NCI-H1436 (cell line): Measurements from ENCODE around the gene KCTD19.

Experiments used
- DNase-seq: peaks from one replicate; lab custom pipeline; 2025; lab: John Stamatoyannopoulos, UW

Gene KCTD19

GRCh38 chr16:67317853-67318252 lies 8.7 kb downstream of the KCTD19 start:
- no peak for DNase-seq

DNA sequence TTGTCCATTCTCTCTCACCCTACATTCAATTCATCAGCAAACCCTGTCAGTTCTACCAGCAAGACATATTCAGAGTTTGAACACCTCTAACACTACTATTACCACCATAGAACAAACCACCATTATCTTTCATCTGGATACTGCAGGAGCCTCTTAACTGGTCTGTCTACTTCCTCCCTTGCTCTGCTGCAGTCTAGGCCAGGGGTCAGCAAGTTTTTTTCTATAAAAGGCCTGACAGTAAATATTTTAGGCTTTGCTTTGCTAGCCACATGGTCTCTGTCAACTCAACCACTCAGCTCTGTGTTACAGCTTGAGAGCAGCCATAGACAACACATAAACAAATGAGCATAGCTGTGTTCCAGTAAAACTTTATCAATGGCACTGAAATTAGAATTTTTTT lies 13.8 kb downstream of the KCTD19 start:
- no peak for DNase-seq

- no peak for DNase-seq
Measured at GRCh38 chr16:67311607-67312488, 14.7 kb downstream of the KCTD19 start.

DNA sequence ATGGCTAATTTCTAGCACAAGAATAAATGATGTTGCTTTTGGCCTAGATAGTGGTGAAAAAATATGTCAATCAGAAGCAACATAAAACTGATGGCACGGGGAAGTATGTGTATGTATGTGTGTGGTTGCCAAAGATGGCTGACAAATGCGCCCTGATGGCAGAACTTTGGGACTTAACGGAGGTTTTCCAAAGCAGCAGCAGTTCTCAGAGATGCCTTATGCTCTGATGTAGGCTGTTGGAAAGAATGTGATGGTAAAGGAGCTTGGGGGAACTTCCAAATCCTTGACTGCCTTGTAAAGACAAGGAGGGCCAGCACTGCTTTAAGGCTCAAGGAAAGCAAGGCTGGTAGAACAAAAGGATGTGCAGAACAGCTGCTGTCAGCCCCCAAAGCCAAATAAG lies 16.0 kb downstream of the KCTD19 start:
- no peak for DNase-seq

GRCh38 chr16:67305216-67306071 lies 21.1 kb downstream of the KCTD19 start:
- DNase-seq, result no peak

GRCh38 chr16:67304020-67304419 lies 22.5 kb downstream of the KCTD19 start:
- no peak for DNase-seq

DNA sequence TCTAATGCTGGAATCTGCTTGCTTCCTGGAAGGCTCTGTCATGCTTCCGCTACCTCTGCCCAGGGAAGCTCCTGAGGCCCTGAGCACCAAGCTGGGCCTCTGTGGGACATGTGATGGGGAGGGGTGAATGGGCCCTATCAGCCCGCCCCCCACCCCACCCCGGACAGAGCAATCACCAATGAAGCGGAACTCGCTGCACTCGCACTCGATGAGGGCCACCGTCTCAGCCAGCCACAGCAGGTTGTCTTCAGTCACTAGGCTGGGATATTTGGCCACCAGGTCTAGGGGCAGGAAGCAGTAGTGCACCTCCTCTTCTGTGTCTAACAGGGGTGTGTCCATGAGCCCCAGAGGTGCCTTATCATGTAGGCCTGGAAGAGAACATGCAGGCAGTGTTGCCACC lies 23.6 kb downstream of the KCTD19 start:
- no peak for DNase-seq

- DNase-seq, result no peak
Measured at GRCh38 chr16:67302076-67302475, 24.5 kb downstream of the KCTD19 start.

- no peak for DNase-seq
Measured at GRCh38 chr16:67301080-67301782, 25.3 kb downstream of the KCTD19 start.

DNA sequence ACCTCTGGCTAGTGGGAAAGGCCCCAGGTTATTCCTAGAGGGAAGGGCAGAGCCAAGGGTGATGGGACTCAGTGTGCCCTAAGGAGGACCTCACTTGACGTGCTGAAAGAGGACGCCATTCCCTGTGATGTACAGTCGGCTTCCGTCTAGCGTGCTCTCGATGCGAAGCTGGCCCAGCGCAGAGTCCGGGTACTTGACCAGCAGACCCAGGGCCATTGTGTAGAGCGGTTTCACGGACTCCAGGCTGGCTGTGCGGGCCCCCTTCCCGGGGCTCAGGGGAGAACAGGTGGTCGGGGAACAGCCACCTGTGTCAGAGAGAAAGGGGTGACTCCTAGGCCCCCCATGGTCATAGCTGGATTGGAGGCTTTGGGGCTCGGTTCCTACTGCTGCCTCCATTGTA lies 27.3 kb downstream of the KCTD19 start:
- no peak for DNase-seq

GRCh38 chr16:67298277-67298676 lies 28.3 kb downstream of the KCTD19 start:
- DNase-seq, result no peak

- no peak for DNase-seq
Measured at GRCh38 chr16:67296420-67296819, 30.1 kb downstream of the KCTD19 start.

- DNase-seq, result no peak
Measured at GRCh38 chr16:67294938-67295361, 31.6 kb downstream of the KCTD19 start.

DNA sequence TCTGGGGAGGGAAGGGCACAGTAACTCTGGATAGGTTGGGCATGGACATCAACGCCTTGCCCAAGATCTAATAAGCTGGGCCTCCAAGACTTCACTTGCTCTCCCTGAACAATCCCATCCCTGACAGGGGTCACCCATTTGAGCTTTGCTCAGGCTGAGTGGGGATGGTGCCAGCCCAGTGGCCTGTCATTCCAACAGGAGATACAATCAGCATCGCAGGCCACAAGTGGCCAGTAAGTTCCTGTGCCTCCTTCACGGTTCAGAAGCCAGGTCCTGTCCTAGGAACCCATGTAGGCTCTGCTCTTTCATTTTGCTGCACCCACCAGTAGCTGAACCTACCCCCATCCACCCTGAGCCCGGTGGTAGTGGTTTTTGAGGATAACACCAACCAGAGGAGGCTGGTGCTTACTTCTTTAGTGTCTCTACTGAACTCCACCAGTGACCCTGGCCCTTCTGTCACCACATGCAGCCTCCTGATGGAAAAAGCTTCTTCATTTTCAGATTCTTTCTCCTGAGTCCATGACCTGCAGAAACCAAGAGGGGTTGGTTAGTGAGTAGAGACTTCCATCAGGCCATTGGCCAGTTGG lies 32.3 kb downstream of the KCTD19 start:
- no peak for DNase-seq

GRCh38 chr16:67291461-67291860 lies 35.1 kb downstream of the KCTD19 start:
- DNase-seq, result no peak

DNA sequence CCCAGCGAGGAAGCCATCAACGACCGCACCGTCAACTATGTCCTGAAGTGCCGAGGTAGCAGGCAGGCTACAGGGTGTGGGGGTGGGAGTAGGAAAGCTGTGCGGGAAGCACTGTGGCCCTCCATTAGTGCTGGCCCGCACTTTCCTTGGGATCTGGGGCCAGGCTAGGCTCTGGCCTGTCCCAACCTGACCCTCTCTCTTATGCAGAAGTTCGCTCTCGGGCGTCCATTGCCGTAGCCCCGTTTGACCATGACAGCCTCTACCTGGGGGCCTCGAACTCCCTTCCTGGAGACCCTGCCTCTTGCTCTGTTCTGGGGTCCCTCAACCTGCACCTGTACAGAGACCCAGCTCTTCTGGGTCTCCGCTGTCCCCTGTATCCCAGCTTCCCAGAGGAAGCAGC lies 38.6 kb downstream of the KCTD19 start:
- no peak for DNase-seq

GRCh38 chr16:67286441-67287235 lies 39.9 kb downstream of the KCTD19 start:
- DNase-seq, result no peak

- DNase-seq, result no peak
Measured at GRCh38 chr16:67284699-67285646, 41.6 kb downstream of the KCTD19 start.

DNA sequence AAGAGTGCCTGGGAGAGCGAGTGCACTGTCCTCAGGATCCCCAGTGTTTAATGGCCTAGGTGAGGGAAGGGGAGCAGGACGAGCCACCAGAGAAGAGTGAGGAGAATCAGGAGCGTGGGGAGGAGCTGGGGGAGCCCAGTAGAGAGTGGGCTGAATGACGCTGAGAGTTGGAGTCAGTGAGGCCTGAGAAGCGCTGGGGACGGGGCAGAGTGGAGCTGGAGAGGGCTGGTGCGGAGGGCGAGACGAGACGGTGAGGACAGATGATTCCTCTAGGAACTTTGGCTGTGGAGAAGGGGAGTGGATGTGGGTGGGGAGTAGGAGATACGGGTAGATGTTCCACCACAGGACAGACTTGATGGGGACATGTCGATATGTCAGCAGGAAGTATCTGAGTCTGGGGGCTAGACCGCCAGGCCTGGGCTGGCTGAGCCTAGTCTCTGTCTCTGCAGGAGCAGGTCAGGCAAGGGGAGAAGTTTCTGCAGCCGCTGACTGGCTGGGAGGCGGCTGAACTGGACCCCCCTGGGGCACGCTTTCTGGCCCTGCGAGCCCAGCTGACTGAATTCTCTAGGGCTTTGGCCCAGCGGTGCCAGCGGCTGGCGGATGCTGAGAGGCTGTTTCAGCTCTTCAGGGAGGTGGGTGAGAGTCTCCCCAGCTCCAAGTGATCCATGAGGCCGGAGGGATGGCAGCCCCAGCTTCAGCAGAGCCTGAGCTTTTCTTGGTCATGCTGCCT lies 42.5 kb downstream of the KCTD19 start:
- DNase-seq, result no peak
